GM18498 (cell line): ENCODE measurements around the gene TM9SF1.

Experiments used
- ATAC-seq: cut with Tn5 transposase; IDR thresholded peaks from one replicate; pipeline ENCODE4 v1.9.1; 2021; ENCODE audit warnings: mild to moderate bottlenecking, moderate library complexity; ENCODE audit not compliant: unreplicated experiment

The TM9SF1 gene

DNA sequence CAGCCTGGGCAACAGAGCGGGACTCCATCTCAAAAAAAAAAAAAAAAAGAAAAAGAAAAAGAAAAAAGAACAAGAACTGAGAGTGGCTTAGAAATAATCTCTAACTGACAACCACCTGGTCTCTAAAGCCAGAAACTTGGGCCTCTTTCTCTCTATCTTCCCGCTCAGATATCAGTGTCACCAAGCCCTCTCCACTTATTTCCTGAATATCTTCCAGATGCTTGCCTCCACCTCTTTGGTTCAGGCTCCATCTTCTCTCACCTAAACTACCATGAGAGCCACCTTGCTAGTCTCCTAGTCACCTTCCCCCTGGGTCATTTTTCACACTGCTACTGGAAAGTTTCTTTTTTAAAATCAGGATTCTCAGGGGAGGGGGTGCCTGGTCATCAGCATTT lies 1.8 kb upstream of the TM9SF1 start:
- ATAC-seq: no peak

DNA sequence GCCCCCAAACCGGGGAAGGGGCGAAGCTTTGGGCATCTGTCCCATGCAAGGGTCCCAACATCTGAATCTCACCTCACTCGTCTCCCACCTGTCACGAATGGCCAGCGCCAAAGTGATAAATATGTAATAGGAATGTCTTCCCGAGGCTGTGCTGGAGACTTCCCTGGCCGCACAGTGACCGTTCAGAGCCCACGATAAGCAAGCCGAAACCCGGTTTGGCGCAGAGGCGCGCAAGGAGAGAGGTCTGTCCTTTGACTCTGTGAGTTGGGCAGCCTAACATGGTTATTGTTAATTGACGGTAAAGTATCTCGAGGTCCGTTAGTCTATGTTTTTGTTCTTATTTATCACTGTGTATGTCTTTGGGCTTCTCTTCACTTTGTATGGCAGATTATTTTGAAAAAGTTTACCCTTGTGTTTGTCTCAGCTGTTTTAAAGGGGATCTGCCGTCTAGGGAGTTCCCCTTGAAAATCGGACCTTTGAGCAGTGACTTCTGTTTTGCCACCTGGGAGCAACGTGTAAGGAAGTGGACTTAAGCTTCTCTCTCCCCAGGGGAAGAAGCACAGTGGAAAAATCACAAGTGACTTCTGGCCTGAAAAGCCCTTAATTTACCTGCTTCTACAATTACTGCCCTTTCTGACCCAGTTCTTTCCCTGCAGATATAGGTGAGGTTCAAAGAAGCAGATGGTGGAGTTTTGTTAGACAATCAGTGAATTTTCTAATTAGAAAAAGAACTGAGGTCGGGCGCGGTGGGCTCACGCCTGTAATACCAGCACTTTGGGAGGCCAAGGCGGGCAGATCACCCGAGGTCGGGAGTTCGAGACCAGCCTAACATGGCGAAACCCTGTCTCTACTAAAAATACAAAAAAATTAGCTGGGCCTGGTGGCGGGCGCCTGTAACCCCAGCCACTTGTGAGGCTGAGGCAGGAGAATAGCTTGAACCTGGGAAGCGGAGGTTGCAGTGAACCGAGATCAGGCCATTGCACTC lies 1.1 kb upstream of the TM9SF1 start:
- ATAC-seq: peak; percentile 19

DNA sequence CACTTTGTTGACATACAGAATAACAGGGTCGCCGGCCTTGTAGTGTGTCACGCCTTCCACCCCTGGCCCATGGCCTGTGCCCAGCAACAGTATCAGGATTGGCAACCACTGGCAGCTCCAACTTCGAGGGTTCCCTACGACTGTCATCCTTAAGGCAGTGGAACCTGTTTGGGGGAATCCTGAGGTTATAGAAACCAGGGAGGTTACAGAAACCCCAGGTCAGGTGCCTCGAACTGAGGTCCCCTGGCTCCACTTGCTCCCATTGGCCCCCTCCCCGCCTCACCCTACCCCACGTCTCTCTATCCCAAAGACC lies 412 bp downstream of the TM9SF1 start:
- ATAC-seq: no peak

DNA sequence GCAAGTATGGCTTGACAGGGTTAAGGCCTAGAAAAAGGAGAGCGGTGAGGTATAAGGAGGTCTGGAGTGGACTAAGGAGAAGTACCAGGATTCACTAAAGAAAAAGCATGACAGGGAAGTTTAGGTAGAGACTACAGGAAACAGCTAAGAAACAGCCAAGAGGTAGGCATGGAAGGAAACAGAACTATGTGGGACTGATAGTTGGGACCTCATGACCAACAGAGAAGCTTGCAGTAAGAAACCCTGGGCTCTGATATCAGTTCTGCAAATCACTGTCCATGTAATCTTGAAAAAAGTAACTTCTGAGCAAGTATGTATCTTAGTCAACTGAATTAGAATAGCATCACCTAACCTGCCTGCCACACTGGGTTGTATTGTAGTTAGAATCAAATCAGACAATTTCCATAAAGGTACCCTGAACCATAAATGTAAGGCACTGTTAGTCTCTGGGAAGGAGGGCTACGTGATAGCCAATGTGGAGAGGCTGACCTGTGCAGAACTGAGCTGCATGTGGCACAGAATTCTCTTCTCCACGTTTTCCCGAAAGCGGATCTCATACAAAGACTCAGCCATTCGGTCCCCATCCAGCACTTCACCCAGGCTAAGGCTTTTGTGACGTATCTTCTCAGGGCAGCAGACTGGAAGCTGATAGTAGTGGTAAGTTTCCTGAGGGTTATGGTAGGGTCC lies 912 bp downstream of the TM9SF1 start:
- ATAC-seq: no peak

DNA sequence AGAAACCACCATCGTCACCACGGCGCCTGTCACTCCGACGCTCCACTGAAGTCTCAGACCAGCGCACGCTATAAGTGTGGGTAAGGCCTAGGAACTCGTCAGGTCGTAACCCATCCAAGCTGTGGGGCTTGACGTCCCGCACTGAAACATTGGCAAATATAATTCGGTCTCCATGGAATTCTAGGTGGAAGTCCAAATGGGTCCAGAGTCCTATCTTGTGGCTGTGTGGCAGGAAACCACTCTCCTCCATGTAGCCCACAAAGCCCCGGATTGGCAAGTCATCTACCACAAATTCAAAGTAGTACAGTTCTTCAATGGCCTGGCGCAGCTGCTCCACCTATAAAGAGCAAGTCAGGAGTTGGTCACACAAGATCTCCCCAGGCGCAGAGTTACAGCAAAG lies 2.3 kb downstream of the TM9SF1 start:
- no peak for ATAC-seq

DNA sequence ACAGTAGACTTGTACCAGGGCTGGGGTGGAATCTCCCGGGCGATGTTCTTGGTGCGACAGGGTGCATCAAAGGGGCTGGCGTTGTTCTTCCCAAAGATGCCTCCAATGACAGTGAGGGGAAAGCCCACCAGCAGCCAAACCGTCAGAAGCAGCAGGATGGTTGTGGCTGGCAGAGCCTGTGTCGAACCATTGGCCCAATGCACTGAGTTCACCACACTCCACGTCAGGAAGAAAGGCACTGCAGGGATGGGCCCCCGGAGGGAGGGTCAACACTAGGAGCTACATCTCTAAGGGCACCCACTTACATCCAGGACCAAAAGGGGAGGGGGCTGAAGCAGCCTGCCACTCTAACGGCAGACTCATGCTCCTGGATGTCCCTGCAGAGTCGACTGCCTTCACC lies 4.8 kb downstream of the TM9SF1 start:
- no peak for ATAC-seq

DNA sequence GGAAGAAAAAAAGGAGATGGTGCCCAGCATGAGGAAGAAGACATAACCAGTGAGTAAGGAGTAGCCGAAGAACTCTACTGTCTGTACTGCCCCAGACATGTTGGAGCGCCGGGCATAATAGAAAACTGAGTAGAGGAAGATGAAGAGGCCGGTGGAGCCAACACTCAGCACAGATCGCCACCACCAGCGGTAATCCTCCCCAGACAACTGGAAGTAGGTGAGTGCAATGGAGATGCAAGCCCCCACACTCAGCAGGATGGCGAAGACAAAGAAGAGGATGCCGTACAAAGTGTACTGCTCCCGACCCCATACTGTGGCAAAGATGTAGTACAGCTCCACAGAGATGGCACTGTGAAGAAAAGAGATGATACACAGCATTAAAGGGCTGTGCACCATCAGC lies 5.8 kb downstream of the TM9SF1 start:
- ATAC-seq: no peak

DNA sequence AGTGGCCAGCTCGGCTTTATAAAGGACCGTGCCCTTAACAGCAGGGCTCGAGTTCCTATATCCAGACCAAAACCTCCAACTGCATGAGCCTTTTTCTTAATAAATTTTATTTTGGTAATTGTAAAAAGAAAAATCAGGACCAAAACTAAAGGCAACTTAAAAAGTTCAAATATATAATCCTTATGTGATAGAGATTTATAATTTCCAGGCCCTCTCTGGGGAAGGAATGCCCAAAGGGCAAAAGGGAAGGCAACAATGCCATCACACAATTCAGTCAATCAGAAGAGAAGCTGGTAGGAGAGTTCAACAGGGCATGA lies 6.2 kb downstream of the TM9SF1 start:
- no peak for ATAC-seq

DNA sequence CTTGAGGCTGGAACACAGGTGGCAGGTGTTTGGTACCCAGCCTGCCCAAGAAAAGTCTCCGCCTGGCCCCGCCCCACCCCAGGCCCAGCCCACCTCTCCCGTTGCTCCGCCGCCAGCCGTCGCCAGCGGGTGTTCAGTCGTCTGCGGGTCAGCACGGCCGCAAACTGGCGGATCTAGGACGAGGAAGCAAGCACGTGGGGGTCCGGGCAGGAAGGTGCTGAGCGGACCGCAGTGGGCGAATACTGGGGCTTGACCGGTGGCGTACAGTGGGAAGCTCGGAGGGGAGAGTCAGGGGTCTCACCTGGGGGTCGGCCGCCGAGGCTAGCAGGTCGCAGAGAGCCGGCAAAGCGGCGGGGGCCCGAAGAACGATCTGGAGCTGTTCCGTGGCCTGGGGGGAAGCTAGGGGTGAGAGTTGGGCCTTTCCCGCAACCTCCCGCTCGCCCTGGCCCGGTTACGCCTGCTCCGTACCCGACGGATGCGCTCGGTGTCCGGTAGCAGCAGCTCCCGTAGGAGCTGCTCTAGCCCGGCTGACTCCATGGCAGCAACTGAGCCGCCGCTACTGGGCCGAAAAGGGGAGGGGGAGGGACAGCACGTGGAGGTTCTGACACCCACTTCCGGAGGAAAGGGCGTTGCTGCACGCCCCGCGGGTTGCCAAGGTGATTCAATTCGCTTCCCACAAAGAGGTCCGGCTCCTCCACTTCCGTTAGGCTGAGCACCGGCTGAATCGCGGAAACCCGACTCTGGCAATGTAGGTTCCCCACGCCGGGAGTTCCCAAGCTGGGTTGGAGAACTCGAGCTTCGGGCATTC lies 6.8 kb downstream of the TM9SF1 start, which contains the start of gene IPO4:
Gene IPO4, minus strand, starts transcription at position 566 of the 808 bp plus-strand sequence. Its CDS starts 29 bp downstream, at position 537.
- peak; percentile 87 for ATAC-seq

DNA sequence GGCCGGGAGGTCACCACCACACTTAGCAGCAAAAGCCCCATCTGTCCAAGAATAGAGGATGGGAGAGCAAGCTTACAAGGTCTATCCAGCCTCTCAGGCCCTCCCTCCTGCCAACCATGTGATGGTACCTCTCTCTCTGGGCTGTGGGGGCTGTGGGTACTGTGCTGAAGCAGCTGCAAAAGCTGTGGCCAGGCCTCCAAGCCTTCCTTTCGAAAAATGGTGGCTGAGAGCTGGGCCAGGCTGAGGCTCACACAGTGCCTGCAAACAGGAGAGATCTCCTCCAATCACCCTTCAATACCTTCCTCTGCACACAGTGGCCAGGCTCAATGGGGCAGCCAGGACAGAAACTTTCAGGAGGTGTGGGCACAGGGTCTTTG lies 7.7 kb downstream of the TM9SF1 start:
- ATAC-seq: no peak

DNA sequence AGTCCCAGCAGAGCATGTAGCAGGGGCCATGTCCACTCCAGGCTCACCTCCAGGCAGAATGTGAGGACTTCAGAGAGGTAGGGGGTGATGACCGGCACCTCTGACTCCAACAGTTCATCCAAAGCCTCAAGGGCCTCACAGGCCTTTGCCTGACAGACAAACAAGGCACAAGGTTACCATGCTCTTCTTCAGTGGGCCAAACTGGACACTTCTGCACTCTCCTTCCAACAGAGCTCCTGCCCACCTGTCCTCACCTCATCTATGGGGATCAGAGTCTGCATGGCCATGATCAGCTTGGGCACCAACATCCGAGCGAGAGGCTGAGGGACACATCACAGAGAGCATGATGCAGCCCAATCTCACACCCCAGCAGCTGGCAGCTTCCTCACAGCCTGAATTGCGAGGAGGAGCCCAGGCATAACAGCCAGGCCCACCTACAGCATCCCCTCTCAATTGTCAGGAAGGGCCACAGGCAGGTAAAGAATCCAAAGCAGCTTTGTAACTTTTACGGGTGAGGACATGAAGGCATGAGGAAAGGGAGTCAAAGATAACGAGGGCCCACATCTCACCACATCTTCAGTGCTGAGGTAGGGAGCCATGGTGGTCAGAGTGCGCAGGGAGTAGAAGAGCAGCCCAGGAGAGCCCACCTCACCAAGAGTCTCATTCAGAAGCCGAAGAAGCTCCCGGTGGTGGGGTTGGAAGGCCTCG lies 8.3 kb downstream of the TM9SF1 start:
- ATAC-seq: no peak

DNA sequence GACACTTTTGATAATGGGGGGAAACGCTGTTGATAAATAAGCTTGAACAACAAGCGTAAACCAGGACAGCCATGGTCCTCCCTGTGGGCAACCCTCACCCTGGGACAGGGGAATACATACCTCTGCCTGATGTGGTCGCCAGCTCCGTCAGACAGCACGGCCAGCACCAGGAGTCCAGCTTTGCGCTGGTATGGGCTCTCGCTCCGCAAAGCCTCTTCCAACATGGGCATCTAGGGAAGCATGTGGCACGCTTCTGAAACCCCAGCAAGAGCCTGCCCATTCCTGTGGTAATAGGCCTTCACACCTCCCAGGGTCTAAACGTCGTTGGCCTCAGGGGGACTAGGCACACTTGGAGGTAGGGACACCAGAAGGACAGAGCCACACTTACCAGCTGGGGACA lies 9.5 kb downstream of the TM9SF1 start:
- no peak for ATAC-seq

DNA sequence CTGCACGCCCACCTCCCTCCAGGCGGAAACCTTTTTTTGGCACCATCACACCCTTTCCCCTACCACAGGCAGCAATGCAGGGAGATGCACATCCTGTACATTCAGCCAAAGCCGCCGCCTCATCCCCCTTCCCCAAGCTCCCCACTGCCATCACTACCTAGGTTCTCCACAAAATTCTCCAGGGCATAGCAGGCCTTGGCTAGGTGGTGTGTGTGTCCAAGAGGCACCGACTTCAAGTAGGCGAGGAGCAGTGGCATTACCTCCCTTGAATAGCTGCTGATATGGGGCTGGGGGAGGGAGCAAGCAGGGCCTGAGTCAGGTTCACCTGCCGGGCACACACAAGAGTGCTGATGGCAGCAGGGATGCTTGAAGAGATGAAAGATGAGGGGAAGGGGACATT lies 10.2 kb downstream of the TM9SF1 start:
- no peak for ATAC-seq

DNA sequence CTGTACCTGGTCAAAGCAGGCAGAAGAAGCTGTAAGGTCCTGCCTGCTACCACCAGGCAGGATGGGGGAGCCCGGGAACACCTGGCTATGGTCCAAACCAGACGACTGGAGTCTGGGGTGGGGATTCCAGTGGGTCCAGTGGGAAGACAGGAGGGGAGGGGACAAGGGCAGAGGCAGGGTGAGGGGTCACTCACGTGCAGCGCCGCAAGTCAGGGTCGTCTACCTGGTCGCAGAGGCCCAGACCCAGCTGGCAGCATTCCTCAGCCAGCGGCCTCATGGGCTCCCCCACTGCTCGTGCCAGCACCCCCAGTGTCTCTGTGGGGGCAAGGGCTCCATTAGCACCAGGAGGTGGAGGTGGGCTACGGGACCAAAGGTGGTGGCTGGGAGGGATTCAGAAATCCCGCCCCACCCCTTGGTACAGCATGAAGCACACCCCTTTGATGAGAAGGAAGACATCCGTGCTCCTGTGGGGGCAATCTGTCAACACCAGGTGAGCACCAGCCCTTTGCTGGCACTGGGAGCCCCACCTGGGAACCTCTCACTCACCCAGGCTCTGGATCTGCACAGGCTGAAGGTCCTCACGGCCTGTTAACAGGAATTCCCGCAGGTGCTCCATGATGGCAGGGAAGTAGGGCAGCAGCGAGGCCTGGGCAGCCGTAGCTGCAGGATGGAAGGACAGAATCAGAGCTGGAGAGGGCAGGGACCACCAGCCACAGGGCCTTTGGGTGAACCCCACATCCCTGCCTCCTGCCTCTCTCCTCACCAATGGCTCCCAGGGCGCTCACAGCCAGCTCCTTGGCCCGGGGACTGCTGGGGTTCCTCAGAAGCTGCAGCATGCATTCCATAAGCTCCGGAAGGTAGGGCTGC lies 10.9 kb downstream of the TM9SF1 start:
- no peak for ATAC-seq

DNA sequence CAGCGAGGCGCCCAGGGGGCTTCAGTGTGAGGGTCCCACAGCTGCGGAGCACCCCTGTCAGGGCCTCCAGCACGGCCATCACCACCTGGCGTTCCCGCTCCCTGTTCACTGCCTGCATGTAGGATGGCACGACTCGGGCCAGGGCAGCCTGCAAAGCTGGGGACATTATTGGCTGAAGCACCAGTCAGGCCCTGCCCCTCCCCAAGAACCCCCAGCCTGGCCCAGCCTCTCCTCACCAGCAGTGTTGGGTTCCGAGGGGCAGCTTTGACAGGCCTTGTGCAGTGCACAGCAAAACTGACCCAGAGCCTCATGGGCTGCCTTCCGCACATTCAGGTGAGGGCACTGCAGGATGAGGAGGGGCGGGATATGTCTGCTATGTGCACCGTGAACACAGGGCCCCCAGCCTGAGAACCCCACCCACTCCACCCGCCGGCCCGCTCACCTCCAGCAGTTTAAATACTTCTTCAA lies 12.2 kb downstream of the TM9SF1 start:
- no peak for ATAC-seq

DNA sequence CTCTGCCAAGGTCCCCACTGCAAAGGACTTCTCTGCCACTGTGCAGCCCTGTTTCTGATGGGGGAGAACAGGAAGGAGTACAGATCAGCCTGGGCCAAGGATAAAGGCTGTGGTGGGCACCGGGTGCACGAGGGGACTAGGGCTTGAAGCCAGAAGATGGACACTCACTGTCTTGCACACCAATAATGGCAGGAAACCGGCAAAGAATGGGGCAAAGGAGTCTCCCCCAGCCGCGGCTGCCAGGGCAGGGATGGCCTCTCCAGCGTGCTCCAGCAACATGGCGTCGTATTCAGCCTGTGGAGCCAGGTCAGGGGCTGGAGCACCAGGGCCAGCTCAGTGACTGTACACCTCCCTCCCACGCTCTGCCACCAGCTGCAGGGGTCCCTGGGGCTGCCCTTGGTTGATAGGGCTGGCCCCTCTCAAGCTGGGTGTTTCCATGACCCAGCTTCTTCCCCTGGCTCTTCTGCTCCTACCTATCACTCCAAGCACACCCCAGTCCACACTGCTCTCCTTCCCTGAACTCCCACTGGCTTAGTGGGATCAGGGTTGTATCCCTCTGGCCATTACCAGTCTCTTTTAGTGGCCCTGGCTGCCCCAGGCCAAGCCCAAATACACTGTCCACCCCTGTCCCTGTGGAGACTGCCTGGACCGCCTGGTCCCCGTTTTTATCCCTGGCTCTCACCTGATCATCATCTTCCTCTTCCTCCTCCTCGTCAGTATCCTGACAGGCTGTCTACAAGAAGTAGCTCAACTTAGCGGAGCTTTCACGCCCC lies 12.9 kb downstream of the TM9SF1 start:
- no peak for ATAC-seq

DNA sequence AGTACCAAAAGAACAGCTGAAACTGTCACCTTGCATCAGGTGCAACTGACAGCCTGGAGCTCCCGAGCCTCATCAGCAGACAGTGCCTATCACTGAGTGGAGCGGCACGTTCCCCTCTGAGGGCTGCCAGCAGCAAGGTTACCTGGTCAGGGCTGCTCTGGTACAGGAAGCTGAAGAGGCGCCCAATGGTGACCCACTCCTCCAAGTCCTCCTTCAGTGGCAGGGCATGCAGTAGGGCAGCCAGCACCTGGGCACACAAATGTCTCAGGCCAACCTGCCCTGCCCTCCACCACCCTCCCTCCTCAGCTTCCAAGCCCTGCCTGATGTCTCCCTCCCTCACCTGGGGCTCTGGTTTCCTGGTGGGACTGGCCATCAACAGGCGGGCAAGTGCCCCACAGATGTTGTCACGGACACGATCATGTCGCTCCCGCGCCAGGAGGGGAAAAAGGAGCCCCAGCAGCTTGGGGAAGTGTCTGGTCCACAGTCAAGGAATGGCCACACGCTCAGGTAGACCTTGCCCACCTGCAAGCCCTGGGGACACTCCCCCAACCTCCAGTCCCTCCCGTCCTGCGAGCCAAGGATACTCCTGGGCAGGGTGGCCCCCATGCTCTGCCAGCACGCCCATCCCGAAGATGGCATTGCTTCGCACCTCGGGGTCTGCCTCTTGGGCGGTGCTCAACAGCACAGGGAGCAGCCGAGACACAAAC lies 13.7 kb downstream of the TM9SF1 start:
- ATAC-seq: no peak

DNA sequence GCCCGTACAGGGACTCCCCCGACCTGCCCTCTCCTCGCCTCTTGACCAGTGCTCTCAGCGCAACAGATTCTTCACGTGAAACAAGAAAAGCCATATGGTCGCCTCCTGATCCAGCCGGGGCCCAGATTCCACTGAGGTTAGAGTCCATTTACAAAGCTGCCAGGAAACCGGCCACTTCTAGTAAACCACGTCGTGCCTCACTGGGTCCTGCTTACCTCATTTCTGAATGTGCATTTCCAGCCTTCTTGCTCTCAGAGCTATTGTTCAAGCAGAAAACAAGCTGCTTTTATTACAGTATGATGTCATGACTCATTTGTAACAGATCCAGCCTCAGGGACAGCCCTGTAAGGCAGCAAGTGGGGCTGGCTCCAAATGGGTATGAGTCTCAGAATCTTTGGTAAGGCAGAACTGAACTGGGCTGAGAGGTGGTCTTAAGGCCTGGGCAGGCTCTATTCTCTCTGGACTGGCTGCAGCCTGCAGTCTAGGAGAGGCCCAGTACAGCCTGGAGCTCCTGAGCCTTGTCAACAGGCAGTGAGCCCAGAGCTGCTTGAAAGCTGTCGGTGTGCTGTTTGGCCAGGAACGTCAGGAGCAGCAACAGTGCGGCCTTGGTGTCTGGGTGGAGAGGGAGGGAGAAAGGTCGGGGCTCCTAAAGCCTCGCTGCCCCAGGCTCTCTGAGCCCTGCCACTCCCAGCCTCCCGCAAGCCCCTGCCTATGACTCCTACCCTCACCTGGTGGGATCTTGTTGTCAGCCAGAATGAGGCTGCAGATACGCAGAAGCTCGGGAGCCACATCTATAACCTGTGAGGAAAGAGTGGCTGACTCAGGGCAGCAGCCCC lies 15.1 kb downstream of the TM9SF1 start:
- ATAC-seq: no peak
